ENCODE data around the gene ETV1. TPM values are rescaled to one million over a fixed set of nuclear protein-coding genes. Genes with fewer than 3 reads are reported as not detected.
"Not testable (repeated sequence)": the region's sequence is repeated elsewhere in the genome, so short reads cannot be mapped to it uniquely, and the experiment has no call there.

The ETV1 gene
- total RNA-seq, 2 donors from 2014 or later: not detected

DNA sequence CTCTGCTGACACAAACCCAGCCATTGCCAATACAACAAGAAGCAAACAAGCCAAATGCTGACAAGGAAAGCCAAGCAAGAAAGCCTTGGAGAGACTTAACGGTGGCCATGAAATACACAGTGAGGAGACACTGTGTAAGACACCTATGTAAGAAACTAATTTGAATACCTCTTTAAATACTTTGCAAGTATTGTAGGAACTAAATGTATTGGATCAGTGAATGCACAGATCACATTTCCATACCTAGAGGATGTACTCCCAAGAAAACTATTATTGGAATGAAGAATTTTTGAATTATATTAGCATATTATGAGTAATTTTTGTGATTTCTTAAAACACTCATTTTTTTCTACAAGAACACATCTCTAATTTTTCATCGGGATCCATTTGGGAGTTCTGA is 34.0 kb downstream of the ETV1 start:
- no peak for DNase-seq (ENCODE audit: low spot score in 2 of 2)
- ATAC-seq: no peak
- Mint-ChIP-seq H3K27ac (no peak overlapping the region), H3K36me3 (no peaks in the 10 kb centered on the region), H3K9me3 (peaks cover 0 to 5% of the 10 kb centered on the region in 2 donors)

DNA sequence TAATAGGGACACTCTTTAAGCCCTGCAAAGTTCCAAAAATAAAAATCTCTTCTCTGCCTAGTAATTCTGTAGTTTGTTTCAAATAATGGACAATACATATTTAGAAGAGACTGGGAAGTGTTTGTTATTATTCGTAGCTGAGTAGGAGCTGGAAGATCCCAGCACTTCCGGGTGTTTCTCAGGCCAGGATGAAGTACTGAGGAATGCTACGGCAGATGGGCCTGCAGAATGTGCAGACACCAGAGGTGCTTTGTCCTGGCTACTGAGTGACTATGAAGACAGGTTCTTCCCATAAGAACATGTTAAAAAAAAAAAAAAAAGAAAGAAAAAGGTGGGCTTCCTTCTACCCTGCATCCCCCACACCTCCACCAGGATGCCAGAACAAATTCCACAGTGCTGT is 36.1 kb downstream of the ETV1 start:
- Mint-ChIP-seq H3K36me3 (no peaks in the 10 kb centered on the region), H3K27ac (no peak overlapping the region), H3K9me3 (peaks cover 0 to 5% of the 10 kb centered on the region in 2 donors)
- ATAC-seq (no peak), DNase-seq (ENCODE audit: low spot score in 2 of 2) (no peak)

DNA sequence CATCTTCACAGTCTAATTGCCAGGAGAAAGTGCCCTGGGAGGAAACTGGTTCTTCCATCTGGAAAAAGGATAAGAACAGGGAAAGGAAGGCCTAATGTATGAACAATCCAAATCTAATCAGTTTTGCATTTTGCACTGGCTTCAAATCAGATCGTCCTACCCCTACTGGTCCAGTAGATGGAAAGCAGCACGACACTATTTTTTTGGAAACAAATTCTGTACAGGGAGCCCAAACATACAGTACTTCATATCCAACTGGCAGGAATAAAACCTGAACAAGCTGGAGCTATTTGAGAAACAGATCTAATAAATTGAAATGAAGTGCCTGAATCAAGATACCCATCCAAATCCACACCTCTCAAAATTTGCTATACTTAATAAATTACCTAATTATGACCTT is 36.5 kb downstream of the ETV1 start:
- Mint-ChIP-seq H3K27ac (no peak overlapping the region), H3K9me3 (peaks cover 0 to 5% of the 10 kb centered on the region in 2 donors), H3K36me3 (no peaks in the 10 kb centered on the region)
- DNase-seq (ENCODE audit: low spot score in 2 of 2) (no peak), ATAC-seq (no peak)

DNA sequence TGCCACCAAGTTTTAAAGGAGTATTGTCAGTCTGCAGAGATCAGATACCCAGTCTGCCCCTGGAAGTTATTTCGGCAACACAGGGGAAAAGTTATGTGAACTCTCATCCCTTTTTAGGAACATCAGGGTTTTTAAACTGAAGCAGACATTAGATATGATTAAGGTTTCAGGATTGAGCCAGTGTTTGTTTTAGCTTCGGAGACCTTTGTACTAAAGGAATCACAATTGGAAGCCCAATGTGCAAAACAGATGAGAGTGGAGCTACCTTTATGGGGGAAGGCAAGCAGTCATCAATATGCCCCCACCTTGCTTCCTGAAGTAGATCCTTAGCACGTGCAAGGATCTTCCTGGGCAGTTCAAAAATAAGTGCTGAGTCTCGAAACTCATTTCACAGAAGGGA is 39.5 kb downstream of the ETV1 start:
- no peak overlapping the region for H3K27ac Mint-ChIP-seq
- no peaks in the 10 kb centered on the region for H3K36me3 Mint-ChIP-seq
- H3K9me3 Mint-ChIP-seq: peaks cover 3 to 5% of the 10 kb centered on the region in 2 donors

DNA sequence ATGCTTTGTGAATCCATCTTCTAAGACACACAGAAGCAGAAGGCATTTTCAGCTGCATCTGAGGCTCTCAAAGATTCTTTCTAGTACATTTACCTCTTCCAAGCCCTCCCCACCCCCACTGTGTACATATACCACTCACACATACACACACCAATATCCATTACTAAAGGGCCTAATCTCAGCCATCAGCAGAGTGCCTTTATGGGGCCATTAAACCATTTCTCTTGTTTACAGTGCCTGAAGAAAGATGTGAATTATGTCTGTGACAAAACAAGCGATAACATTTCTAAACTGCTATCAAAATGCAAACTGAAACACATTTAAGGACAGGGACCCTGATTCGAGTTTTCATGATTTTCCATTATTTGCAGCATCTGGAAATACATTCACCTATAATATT is 40.0 kb downstream of the ETV1 start:
- no peak for DNase-seq (ENCODE audit: low spot score in 2 of 2)
- Mint-ChIP-seq H3K9me3 (peaks cover 3 to 5% of the 10 kb centered on the region in 2 donors), H3K36me3 (no peaks in the 10 kb centered on the region), H3K27ac (no peak overlapping the region)
- no peak for ATAC-seq

More for the DNA sequence above, 39.5 kb downstream of the ETV1 start:
- no peak for ATAC-seq
- DNase-seq (ENCODE audit: low spot score in 2 of 2): no peak

DNA sequence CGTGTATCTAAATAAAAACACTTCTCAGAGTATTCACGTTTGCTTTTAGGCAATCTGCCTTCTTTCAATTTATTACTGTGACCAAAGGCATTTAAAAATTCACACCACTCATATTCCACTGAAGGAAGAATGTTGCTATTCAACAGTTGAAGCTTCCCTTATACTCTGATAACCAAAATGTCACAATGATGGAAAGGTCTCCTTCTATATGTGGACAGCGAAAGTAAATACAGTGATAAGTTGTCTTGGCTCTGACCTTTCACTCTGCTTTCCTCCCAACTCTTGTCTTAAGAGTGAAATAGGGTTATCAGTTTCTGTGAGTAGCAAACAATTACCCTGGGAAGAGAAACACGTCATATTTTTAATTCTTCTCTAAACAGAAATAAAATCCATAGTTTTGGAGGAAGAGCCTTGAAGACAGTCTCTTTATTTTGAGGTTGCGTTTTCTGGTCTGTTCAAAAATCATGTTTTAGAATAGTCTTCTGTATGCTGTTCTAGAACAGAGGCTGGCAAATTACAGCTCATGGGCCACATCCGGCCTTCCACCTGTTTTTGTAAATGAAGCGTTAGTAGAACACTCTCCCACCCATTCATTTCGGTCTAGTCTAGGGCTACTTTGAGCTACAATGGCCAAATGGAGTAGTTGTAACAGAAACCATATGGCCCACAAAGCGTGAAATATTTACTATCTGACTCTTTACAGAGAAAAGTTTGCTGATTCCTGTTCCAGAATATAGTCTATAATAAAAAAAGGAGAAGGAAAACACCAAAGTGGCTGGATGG is 41.3 kb downstream of the ETV1 start:
- no peaks in the 10 kb centered on the region for H3K36me3 Mint-ChIP-seq
- no peak overlapping the region for H3K27ac Mint-ChIP-seq
- peaks cover 3 to 5% of the 10 kb centered on the region in 2 donors for H3K9me3 Mint-ChIP-seq
- DNase-seq (ENCODE audit: low spot score in 2 of 2) (no peak), ATAC-seq (no peak)

DNA sequence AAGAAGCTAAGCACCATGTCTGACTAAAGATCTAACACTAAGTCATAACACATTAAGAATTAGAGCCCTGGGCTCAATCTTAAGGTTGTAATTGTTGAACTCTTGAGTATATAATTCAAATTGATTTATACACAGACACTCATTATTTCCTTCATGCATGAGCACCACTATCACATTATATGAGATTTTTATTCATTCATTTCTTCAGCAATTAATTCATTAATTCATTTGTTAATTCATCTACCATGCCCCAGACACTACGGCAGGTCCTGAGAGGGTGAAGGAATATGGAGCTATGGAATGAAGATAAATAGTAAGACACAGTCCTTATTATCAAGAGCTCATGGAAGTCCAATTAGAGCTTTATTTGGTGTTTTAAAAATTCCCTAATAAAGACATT is 41.9 kb downstream of the ETV1 start:
- H3K36me3 Mint-ChIP-seq: no peaks in the 10 kb centered on the region
- no peak for DNase-seq (ENCODE audit: low spot score in 2 of 2)
- H3K27ac Mint-ChIP-seq: no peak overlapping the region
- no peak for ATAC-seq
- peaks cover 3 to 5% of the 10 kb centered on the region in 2 donors for H3K9me3 Mint-ChIP-seq

DNA sequence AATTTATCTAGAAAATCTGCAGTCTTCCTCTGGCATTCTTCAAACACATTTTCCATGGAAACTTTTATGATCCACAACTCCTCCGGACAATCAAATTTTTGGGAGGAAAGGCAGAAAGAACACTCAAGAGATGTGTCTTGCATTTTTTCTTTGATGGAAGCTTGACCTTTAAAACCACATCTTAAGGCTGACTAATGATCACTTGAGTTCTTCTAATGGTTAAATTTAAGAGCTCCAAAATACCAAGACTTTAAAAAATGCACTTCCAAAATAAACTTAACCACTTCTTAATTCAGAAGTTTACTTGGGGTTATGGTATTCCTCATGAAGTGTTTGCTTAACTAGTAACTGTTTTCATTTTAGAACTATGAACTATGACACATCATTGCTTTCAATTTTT is 43.3 kb downstream of the ETV1 start:
- H3K27ac Mint-ChIP-seq: no peak overlapping the region
- no peak for ATAC-seq
- DNase-seq (ENCODE audit: low spot score in 2 of 2): no peak
- no peaks in the 10 kb centered on the region for H3K36me3 Mint-ChIP-seq
- peaks cover 3 to 5% of the 10 kb centered on the region in 2 donors for H3K9me3 Mint-ChIP-seq

DNA sequence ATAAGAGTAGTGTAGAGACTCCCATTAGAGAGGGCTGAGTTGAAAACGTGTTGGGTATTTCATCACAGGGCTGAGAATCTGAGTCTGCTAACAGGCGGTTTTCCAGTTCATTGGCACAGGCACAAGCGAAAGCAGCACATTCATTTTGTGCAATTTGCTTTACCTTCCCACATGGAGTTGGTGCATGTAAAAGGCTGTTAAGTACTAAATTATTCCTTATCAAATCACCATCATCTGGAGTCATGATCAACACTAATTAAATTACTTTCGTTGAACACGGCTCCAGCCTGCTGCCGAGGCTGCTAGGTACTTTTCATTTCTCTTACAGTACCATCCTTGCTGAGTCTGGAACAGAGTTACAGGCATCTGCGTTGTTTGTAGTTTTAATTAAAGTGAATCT is 43.8 kb downstream of the ETV1 start:
- ATAC-seq (no peak), DNase-seq (ENCODE audit: low spot score in 2 of 2) (no peak)
- Mint-ChIP-seq H3K9me3 (peaks cover 0 to 3% of the 10 kb centered on the region in 2 donors), H3K36me3 (no peaks in the 10 kb centered on the region), H3K27ac (no peak overlapping the region)

DNA sequence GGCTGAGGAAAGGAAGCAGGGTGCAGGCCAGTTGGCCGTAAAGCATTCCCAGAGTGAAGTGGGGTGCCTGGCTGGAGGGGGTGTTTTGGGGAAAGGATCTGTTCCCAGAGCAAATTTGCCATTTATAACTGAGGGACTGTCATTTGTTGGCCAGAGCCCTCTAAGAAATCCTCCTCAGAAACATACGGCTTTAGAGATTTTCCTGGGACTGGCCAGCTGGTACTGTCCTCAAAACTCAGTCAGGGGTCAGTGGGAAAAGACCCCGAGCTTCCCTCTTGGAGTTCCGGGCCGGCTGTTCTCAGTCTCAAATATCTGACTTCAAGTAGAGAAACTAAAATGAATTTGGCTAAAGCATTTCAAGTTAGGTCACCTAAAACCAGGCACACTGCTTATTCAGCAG is 55.9 kb downstream of the ETV1 start:
- Mint-ChIP-seq H3K27ac (no peak overlapping the region), H3K36me3 (no peaks in the 10 kb centered on the region), H3K9me3 (no peaks in the 10 kb centered on the region)
- DNase-seq (ENCODE audit: low spot score in 2 of 2) (no peak), ATAC-seq (no peak)

DNA sequence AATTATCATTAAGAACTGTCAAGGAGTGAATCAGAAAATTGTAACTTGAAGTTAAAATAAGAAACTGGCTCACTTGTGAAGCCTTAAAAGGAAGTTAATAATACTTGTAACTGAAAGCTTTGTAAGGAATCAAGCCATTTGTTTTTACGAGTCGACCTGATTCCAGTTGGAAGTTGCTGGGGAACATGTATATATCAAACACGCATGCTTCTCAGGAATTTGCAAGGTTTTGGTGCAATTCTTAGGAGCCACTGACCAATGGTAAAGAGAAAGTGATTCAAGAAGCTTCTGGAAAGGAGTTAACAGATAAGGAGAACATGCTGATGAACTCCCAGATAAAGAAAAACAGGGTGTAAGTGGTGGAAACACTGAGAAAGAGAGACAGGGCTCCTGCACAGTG is 56.4 kb downstream of the ETV1 start:
- no peaks in the 10 kb centered on the region for H3K36me3 Mint-ChIP-seq
- no peaks in the 10 kb centered on the region for H3K9me3 Mint-ChIP-seq
- DNase-seq (ENCODE audit: low spot score in 2 of 2) (no peak), ATAC-seq (no peak)
- H3K27ac Mint-ChIP-seq: no peak overlapping the region

DNA sequence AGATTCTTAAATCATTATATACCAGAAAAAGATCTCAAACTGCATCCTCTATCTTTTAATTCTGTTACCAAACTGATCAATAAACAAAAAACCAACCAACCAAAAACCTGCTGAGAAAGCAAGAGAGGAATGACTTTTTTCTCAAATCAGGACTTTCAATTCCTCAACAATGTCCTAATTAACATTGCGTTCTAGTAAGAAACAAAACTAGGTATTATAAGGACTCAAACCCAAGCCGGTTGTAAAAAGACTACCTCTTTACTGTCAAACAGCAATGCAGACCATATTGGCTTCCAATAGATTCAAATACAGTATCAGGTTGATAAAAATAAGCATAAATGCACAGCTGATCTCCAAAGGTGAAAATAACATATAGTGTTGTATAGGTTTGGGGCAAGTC is 57.3 kb downstream of the ETV1 start:
- no peaks in the 10 kb centered on the region for H3K36me3 Mint-ChIP-seq
- no peak overlapping the region for H3K27ac Mint-ChIP-seq
- H3K9me3 Mint-ChIP-seq: no peaks in the 10 kb centered on the region
- no peak for ATAC-seq
- DNase-seq (ENCODE audit: low spot score in 2 of 2): no peak

DNA sequence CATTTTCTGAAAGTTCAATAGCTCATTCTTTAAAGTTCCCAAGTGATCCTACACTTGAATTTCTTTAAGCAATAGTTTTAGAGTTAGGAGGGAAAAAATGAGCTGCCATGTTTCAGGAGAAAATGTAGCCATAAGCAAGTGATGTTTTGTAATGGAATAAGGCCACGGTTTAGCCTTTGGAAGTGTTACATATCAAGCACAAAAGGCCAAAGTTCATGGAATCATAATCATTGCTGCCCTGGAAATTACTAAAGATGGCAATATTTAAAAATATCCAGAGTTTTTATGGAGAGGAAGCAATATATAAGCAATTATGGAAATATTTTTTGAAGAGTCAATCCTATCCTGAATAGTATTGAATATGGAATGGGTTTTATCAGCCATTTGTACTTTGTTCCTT is 68.4 kb downstream of the ETV1 start:
- Mint-ChIP-seq H3K27ac (no peak overlapping the region), H3K9me3 (no peaks in the 10 kb centered on the region), H3K36me3 (peaks cover 0 to 4% of the 10 kb centered on the region in 2 donors)
- DNase-seq (ENCODE audit: low spot score in 2 of 2) (no peak), ATAC-seq (no peak)

DNA sequence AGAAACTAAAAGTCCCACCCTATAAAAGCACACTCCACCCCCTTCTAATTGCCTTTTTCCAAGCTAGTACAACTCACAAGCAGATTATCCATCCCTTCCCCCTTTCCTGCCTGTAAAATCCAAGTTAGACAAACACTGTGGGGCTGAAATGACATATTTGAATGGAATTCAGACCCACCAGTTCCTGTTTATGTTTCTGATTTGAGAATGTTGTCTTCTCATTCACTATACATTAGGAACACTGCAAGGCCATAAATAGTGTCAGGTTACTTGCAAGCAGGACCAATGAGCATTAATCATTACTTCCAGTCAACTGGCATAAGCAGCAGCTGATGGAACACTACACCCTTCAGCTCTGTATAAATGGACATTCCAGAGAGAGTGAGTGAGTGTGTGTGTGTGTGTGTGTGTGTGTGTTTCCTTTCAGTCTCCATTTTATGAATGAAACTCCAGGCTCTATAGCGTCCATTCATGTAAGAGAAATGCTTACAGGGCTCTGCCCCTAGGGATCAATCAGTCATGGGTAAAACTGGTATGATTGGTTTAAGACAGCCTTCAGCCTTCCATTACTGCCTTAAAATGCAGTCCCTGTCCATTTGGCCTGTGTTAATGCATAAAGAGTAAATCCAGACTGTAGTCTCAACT is 69.3 kb downstream of the ETV1 start:
- H3K9me3 Mint-ChIP-seq: no peaks in the 10 kb centered on the region
- ATAC-seq (no peak), DNase-seq (ENCODE audit: low spot score in 2 of 2) (no peak)
- no peak overlapping the region for H3K27ac Mint-ChIP-seq
- peaks cover 0 to 4% of the 10 kb centered on the region in 2 donors for H3K36me3 Mint-ChIP-seq

DNA sequence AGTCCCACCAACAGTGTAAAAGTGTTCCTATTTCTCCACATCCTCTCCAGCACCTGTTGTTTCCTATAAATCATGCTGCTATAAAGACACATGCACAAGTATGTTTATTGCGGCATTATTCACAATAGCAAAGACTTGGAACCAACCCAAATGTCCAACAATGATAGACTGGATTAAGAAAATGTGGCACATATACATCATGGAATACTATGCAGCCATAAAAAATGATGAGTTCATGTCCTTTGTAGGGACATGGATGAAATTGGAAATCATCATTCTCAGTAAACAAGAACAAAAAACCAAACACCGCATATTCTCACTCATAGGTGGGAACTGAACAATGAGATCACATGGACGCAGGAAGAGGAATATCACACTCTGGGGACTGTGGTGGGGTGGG is 71.1 kb downstream of the ETV1 start:
- not testable (repeated sequence) for DNase-seq (ENCODE audit: low spot score in 2 of 2); H3K36me3 Mint-ChIP-seq; ATAC-seq; H3K27ac Mint-ChIP-seq; H3K9me3 Mint-ChIP-seq

DNA sequence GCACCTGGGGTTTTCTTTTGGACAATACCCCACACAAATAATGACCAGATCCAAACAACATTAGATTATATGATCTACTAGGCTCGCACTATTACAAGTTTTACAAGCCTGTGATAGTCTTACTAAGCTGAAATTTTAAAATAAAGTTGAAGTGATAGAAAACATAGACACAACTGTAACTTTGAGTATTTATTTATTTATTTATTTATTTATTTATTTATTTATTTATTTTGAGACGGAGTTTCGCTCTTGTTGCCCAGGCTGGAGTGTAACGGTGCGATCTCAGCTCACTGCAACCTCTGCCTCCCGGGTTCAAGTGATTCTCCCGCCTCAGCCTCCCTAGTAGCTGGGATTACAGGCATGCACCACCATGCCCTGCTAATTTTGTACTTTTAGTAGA is 72.4 kb downstream of the ETV1 start:
- not testable (repeated sequence) for ATAC-seq; H3K27ac Mint-ChIP-seq; H3K36me3 Mint-ChIP-seq; H3K9me3 Mint-ChIP-seq; DNase-seq (ENCODE audit: low spot score in 2 of 2)

DNA sequence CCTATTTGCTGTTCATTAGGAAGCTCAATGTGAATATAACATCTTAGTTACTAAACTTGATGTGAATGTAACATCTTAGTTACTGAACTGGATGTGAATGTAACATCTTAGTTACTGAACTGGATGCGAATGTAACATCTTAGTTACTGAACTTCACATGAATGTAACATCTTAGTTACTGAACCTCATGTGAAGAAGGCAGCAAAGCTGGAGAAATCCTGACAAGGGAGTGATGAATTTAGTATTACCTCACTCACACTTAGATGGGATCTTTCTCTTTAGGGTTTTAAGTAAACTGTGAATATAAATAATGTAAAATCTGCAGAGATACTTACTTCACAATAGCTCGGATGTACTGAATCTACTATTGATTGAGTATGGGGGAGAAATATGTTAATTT is 73.6 kb downstream of the ETV1 start:
- no peak for ATAC-seq
- no peak for DNase-seq (ENCODE audit: low spot score in 2 of 2)

DNA sequence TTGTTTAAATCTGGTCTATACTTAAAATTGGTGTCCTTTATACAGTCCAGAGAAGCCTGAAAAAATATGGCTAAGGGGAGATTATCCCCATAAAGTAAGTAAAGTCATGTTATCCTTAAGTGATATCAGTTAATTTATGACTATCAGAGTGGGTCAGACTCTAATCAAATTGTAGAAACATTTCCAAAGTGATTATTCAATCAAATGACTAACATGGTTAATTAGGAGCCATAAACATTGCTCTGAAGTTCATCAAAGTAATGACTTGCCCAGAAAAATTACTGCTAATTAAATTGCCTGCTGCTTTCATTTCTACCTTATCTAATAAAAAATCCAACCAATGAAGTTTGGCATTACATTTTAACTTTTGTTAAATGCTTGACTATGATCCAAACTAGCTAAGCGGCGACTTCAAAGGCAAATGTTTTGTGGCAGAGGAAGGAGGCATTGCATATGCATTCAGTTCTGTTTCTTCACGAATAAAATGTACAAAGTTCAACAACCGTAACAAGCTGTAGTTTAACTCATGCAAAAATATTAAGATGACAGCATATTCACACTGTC is 76.7 kb downstream of the ETV1 start:
- H3K27ac Mint-ChIP-seq: no peak overlapping the region
- no peaks in the 10 kb centered on the region for H3K36me3 Mint-ChIP-seq
- no peaks in the 10 kb centered on the region for H3K9me3 Mint-ChIP-seq
- DNase-seq (ENCODE audit: low spot score in 2 of 2) (no peak), ATAC-seq (no peak)

More for the DNA sequence above, 73.6 kb downstream of the ETV1 start:
- H3K9me3 Mint-ChIP-seq: no peaks in the 10 kb centered on the region
- H3K27ac Mint-ChIP-seq: no peak overlapping the region
- peaks cover 0 to 4% of the 10 kb centered on the region in 2 donors for H3K36me3 Mint-ChIP-seq
